GM18502 (cell line): ENCODE data around the gene LEKR1.

Experiments used
- ATAC-seq: cut with Tn5 transposase; IDR thresholded peaks from one replicate; pipeline ENCODE4 v1.9.1; 2021; ENCODE audit warnings: mild to moderate bottlenecking; ENCODE audit not compliant: unreplicated experiment, poor library complexity

Gene LEKR1

DNA sequence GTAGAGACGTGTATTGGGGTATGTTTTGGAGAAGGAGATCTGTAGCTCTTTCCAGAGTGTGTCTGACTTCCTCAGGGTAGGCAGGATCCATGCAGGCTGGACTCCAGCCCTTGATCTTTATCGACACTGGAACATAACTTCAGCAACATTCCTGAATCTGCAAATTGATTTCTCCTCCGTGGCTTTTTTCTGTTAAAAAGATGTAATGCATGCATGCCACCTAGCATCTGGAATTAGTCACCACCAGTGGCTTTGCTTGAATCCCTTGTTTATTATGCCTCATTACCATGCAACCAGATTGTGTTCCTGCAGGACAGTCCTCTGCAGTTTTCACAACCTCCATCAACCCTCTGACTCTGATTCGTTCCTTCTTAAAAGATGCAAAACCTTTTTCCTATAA, 247.7 kb downstream of the LEKR1 start:
- ATAC-seq: no peak

DNA sequence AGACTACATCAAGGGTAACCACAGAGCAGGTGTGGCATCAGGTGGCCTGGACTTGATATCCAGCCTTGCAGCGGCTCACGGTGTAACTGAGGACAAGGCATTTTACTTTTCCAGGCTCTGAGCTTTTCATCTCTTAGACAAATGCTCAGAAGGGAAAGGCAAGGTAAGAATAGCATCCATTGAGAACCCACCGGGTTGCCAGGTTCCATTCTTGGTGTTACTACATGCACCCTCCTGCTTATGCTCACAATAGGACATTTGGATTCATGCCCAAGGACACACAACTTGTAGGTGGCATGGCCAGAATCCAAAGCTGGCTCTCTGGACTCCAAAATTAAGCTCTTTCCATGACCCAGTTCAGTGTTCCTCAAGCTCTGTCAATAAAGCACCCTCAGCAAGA, 248.3 kb downstream of the LEKR1 start:
- ATAC-seq: no peak

GRCh38 chr3:157074981-157075380, 248.8 kb downstream of the LEKR1 start:
- ATAC-seq: no peak

- peak; percentile 52 for ATAC-seq
These were observed 249.7 kb downstream of the LEKR1 start for GRCh38 chr3:157075693-157076420.

DNA sequence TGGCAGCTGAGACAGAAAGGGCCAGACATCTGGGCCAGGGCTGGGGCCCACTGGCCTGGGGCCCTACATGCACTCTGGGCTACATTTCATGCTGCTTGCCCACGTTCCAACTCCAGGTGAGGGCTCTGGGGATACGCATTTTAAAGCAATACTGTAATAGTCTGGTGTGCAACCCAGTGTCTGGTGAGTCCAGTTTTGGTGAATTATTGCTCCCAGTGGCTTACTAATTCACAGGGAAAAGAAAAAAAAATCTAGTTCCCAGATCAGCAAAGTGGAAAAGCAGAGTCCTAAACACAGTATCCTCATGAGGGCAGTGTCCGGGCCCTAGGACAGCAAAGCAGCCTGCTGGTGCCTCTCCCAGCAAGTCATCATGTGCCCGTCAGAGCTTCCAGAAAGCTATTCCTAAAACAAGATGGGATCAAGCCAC, 251.4 kb downstream of the LEKR1 start:
- no peak for ATAC-seq

- ATAC-seq: no peak
These were observed 252.1 kb downstream of the LEKR1 start for GRCh38 chr3:157078131-157078810.

- ATAC-seq: no peak
These were observed 252.6 kb downstream of the LEKR1 start for GRCh38 chr3:157078811-157079185.

GRCh38 chr3:157079676-157080369, 253.7 kb downstream of the LEKR1 start:
- ATAC-seq: no peak

- ATAC-seq: peak; percentile 84
These were observed 255.6 kb downstream of the LEKR1 start for GRCh38 chr3:157081626-157082210.

GRCh38 chr3:157082305-157082982, 256.3 kb downstream of the LEKR1 start:
- no peak for ATAC-seq

DNA sequence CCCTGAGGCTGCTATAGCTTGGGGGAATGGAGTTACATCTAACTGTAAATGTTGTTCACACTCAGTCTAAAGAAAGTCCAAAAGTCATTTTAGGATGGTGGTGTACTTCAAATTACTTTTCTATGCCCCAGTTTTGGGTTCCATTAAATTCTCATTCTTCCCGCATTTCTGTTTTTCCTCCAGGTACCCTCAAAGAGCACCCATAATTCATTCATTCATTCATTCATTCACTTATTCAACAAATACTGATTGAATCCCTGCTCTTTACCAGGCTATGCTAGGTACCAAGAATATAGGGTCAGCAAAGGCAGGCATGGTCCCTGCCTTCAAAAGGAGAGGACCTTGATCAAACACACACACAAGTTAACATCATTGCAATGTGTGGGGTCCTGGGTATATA, 257.7 kb downstream of the LEKR1 start:
- no peak for ATAC-seq

DNA sequence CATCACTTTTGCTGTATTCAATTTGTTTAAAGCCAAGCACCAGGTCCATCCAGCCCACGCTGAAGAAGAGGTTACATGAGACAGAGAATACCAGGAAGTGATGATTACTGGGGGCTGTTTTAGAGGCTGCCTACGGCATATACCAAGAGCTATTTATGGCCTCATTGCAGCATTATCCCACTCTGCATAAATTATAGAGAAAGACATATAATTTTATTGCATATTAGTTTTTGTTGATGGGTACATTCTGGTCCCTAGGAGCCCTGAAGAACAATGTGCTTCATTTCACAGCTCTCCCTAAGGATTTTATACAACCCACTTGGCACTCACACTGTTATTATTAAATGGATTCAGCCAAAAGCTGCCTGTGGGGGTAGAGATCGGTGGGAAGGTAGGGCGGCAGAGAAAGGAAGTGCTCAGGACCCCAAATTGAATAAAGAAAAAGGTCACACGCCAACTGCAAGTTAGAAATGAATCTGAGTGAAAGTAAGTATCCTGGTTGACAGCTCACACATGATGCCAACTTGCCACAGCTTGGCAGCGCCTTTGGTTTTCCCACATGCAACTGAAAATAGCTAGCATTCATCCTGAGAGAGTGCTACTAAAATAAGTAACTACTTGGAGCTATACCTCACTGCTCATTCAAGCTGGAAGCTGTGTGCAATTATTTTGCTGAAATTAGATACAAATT, 260.1 kb downstream of the LEKR1 start:
- no peak for ATAC-seq

- ATAC-seq: no peak
These were observed 260.6 kb downstream of the LEKR1 start for GRCh38 chr3:157086775-157087174.

DNA sequence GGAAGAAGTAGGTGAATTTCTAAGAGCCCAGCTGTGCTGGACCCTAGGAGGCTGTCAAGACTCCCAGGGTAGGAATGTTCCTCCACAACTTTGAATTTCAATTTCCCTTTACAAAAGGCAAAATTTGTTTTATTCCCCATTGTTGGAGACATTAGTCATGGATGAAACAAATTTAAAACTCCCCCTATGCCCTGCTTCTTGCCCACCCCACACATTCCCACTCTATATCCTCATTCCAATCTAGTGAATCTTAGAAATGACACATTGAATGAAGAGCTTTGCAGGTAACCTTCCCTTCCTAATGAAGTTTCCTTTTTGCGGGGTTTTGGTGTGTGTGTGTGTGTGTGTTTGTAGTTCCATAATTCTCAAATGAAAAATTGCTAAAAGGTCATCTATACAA, 261.2 kb downstream of the LEKR1 start:
- ATAC-seq: no peak

- no peak for ATAC-seq
These were observed 261.8 kb downstream of the LEKR1 start for GRCh38 chr3:157087780-157088600.

DNA sequence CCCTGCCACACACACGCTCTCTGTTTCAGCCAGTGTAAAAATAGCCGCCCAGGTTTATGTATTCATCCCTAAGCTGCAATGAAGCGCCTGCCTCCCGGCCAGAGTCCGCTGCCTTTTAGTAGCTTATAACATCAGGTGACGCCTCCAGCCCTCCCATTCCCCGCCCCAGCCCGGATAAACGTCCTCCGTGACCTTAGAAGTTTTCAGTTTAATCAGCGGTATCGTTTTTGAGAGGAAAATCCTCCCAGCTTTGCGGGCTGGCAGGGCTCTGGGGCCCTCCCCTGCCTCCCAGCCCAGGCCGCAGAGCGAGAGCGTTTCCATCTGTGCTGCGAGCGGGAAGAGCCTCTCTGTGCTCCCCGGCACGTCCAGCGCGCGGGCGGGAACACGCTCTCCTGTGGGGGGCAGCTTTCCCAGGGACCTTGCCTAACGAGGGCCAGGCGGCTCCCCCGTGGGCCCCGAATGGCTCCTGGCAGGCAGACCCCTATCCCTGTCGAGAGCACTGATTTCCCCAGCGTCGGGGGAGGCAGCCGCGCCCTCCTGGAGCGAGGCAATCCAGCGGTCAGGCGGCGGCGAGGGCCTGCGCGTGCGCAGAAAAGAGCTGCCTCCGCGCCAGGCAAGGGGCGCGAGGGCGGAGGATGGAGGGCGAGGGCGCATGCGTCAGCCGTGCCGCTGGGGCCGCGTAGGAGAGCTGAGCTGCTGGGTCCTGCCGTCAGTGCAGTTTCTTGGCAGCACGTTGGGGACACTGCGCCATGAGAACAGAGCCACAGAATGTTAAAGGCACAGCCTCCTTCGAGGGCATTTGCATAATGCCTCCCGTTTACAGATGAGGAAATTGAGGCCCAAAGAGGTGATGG, 262.7 kb downstream of the LEKR1 start:
- ATAC-seq: peak; percentile 74

DNA sequence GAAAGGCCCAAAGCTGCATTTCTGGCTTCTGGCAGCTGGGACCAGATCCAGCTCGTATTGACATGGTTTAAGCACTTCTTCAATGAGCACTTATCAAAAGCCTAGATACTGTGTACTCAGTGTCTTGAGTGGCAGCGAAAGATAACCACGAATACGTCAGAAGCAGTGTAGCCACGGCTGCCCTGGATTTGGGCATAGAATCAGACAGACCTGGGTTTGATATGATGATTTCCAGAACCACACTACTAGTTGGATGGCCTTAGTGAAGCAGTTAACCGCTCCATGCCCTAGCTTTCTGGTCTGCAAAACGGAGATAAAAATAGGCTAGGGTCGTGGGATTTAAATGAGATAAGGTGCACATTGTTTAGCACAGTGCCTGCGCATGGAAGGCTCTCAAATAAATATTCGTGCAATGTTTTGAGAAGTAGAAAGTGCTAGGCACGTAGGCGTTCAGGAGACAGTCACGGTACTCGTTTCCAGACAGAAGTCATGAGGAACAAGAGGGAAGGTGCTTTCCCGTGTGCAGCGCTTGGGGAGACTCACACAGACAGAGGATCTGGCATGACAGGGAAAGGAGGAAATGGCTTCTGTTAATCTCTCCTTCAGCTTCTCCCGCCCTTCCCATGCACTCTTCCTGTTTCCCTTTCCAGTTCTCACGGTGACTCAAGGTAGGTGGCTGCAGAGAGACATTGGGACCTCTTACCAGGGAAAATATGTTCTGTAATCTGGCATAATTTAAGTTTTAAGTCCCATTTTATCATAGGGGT, 263.5 kb downstream of the LEKR1 start:
- peak; percentile 26 for ATAC-seq
